Stimulated activated CD8-positive, alpha-beta memory T cell treated with anti-CD3 and anti-CD28 coated beads, Interleukin-12 subunit alpha, Interleukin-12 subunit beta, amount 100 ng/mL, for 1 hour (primary cell): ENCODE measurements around the gene PAX5.

ENCODE experiments used
- DNase-seq: peaks from one replicate; pipeline ENCODE4 v3.0.0-alpha.2; 2020; ENCODE audit warnings: low read depth

PAX5 gene

DNA sequence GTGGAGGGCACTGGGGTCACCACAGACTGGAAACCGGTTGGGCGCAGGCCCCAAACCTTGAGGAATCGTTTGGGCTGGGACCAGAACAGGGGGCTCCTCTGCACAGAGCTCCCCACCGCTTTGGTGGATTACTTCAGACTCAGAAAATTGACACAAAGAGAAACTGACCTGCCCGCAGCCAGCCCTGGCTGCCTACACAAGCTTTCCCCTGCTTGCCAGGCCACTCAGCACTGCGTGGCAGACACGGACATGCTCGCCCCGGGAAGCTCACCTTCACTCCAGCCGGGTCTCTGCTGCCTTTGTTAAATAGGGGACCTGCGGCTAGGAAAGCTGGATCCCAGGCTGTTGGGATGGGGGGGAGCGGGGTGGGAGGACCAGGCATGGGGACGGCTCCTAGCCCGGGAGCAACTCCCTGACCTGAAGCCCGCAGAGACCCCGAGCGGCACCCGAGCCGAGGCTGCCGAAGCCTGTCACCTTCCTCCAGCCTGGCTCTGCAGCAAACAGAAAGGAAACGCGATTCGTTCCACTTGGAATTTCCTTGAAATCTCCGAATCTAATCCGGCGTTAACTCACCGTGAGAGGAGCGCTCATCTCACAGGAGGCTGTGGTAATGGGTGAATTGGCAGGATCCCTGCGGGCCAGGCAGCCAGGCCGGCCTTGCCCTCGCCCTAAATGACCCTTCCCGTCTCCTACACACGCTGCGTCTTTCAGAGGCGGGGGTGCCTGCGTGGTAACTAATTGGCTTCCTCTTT, 8.8 kb downstream of the PAX5 start:
- no peak for DNase-seq

DNA sequence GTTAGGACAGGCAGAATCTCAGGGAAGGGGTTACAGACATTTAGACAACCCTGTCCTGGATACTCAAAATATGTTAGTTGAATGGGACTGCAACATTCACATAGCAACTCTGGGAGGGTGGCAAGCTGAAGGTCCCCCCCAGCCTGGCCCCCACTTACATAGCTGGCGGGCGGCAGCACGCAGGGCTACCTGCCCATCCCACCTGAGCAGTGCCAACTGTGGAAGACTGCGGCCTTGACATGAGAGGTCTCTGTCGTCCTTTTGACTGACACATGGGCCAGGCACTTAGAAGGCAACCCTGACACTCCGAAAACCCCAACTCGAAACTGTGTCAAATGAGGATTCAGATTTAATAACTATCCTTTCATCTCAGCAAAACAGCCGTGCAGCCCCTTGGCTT, 16.5 kb downstream of the PAX5 start:
- no peak for DNase-seq

- no peak for DNase-seq
Measured at GRCh38 chr9:37011530-37011929, 22.5 kb downstream of the PAX5 start.

GRCh38 chr9:37010976-37011375, 23.1 kb downstream of the PAX5 start:
- DNase-seq, result no peak

DNA sequence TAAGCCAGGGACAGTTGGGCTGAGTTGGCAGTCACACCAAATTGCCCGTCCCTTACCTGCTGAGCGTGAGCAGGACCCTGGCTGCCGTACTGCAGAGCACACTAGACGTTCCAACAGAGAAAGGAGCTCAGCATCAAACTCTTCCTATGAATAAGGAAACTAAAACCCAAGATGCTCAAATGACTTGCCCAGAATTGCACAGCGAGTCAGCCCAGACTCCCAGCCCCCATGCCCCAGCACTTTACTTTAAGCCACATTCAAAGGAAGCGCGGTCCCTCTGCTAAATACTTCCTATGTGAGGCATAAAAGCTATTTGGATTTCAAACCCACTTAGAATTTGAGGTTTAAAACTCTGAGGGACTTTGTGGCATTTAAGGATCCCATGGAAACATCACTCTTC, 23.9 kb downstream of the PAX5 start:
- no peak for DNase-seq

GRCh38 chr9:37007295-37007694, 26.8 kb downstream of the PAX5 start:
- no peak for DNase-seq

GRCh38 chr9:37005517-37006140, 28.4 kb downstream of the PAX5 start:
- DNase-seq, result no peak

- no peak for DNase-seq
Measured at GRCh38 chr9:37004424-37004935, 29.6 kb downstream of the PAX5 start.

- DNase-seq, result no peak
Measured at GRCh38 chr9:37002413-37003217, 31.5 kb downstream of the PAX5 start.

GRCh38 chr9:37002036-37002412, 32.0 kb downstream of the PAX5 start:
- DNase-seq, result no peak

- DNase-seq, result no peak
Measured at GRCh38 chr9:37001459-37001858, 32.6 kb downstream of the PAX5 start.

- no peak for DNase-seq
Measured at GRCh38 chr9:36999728-37000333, 34.2 kb downstream of the PAX5 start.

DNA sequence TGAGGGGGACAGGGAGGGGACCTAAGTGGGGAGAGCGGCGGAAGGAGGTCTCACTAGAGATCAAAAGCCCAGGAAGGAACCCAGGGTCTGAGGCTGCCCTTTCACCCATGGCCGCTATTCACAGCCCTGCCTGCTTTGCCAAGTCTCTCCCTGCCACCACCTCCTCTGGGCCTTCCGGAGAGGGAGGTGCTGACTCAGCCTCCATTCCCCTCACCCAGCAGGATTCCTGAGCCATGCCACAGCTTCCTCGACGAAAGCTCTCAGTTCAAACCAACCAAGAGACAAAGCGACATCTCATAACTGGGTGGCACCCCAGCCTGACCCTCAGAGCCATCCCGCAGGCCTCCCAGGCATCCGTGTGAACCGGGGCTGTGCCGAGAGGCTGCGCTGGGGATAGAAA, 36.7 kb downstream of the PAX5 start:
- no peak for DNase-seq

DNA sequence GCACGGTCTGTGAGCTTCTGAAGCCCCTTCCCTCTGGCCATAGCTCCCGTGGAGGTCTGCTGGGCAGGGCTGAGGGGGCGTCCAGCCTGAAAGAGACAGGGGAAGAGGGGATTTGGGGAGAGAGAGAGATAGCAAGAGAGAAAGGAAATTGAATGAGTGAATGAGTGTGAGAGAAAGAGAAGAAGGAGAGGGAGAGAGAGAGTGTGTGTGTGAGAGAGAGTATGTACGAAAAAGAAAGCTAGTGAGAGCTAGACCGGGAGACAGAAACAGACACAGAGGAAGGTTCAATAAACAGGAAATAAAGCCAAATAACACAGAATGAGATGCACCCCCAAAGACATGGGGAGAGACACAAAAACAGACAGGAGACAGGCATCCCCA, 37.4 kb downstream of the PAX5 start:
- DNase-seq, result no peak

DNA sequence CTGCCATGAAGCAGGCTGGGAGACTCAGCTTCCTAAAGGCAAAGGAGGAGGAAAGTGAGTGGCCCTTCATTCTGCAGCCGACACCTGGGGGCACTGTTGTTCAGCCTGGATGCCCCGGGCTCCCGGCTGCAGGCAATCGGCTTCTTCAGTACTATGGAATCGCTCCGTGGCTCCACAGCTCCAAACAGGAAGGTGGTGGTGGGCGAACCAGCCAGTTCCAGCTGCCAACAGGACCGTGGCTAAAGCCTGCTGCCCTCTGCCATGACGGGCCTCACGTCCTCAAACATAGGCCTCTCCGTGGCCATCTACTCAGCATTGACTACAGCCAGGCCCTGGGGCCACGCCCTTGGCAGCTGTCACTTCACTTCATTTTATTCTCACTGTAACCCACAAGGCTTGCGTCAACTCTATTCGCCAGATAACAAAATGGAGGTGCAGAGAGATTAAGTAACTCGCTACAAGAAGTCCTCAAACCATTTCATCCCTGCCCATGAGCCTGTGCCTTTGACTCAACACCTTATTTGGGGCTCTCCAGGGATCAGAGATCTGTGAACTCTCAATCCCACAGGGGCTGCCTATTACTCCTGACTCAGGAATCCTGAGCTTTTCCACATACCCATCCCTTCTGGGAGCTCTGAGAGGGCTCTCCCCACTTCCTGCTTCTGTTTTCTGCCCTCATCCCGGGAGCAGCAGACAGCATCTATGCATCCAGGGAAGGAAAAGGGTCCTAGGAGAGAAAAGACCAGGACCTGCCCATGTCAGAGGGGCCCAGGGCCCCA, 38.0 kb downstream of the PAX5 start:
- DNase-seq, result peak; percentile 25

GRCh38 chr9:36993933-36994764, 39.9 kb downstream of the PAX5 start:
- DNase-seq, result no peak

- no peak for DNase-seq
Measured at GRCh38 chr9:36992501-36993316, 41.4 kb downstream of the PAX5 start.

DNA sequence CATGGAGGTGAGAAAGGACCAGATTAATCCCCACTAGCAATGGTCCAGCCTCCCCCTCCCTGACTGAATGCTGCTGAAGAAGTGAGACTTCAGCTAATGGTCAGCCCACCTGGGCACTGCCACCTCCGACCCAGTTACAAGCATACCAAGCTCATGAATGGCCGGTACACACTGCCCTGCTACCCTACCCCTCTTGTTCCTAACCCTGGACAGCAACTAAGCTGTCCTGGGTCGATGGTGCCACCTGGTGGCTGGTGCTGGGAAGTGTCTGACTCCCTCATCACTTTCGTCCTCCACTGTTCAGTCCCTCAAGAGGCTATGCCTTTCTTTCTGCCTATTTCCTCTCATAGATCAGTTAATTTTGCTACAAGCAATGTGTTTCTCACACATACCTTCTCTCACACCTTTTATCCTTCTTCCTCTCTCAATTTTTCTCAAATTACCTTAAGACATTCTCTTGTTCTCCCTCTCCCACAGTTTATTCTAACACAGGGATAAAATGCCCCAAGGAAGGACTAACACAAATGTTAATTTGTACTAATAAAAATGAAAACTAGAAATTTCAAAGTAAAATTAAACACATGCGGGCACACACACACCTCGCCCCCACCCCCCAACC, 42.4 kb downstream of the PAX5 start:
- DNase-seq, result no peak

DNA sequence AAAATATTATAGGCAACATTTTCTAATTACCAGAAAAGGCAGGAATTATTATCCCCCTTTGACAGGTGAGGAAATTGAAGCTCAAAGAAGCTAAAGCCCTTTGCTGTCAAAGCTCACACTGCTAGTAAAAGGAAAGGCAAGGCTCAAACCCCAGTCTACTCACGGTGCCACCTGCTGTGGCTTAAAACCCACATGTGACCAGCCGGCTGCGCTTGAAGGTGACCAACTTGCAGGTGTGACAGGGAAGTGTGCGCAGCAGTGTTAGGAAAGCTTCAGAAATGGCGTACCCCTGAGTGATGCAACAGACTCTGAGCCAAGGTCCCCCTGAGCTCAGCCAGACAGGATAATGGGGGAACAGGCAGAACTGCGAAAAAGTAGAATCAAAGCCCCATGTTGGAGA, 45.2 kb downstream of the PAX5 start:
- DNase-seq, result no peak

DNA sequence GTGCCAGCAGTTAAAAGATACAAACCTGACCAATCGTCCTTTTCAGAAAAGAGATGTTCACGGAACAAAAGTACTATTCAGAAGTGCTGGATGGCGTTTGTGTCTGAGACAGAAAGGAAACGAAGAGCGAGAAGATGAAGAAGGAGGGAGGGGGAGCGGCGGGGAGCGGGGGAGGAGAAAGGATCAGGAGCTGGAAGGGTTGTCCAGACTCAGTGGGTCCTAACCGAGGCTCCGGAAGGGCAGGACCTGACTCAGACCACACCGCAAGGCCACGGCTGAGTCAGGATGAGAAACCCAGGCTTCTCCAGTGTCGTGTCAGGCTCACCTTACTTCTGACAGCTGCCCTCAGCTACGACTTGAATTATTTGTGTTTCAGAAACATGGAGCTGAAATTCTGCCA, 46.2 kb downstream of the PAX5 start:
- no peak for DNase-seq
